Small intestine (tissue), 7 donors: ENCODE measurements around the gene RTL5. TPM values are rescaled to one million over a fixed set of nuclear protein-coding genes. Genes with fewer than 3 reads are reported as not detected.

Experiments used
- DNase-seq, 2 donors: peaks; one replicate each; pipeline versions ENCODE4 v3.0.0 to v3.0.0-alpha.2; 2013
- FAIRE-seq: peaks from 2 replicates; lab custom pipeline; 2012; peaks lifted over from hg19 to GRCh38; lab: Jason Lieb, UNC
- H3K27ac ChIP-seq, 3 donors: one replicate each; pipeline ENCODE4 v1.5.1; 2013; ENCODE audit warnings: low read length in 2 of 3, mild to moderate bottlenecking in 2 of 3, control low read depth in 1 of 3, inconsistent platforms in 1 of 3, low read depth in 1 of 3, moderate library complexity in 1 of 3
- H3K27me3 ChIP-seq, 3 donors: one replicate each; pipeline ENCODE4 v1.6.1; 2013; ENCODE audit warnings: low read length in 3 of 3, inconsistent platforms in 1 of 3; ENCODE audit not compliant: control insufficient read depth in 3 of 3, insufficient read depth in 3 of 3
- H3K36me3 ChIP-seq, 3 donors: one replicate each; pipeline ENCODE4 v1.6.1; 2013; ENCODE audit warnings: low read length in 3 of 3, inconsistent platforms in 1 of 3, low read depth in 1 of 3, mild to moderate bottlenecking in 1 of 3, moderate library complexity in 1 of 3; ENCODE audit not compliant: control insufficient read depth in 3 of 3, insufficient read depth in 2 of 3
- H3K4me1 ChIP-seq, 3 donors: one replicate each; pipeline ENCODE4 v1.6.1; 2013; ENCODE audit warnings: low read length in 2 of 3, inconsistent platforms in 1 of 3, low read depth in 1 of 3, mild to moderate bottlenecking in 1 of 3, moderate library complexity in 1 of 3; ENCODE audit not compliant: control insufficient read depth in 3 of 3, insufficient read depth in 2 of 3
- H3K4me3 ChIP-seq, 3 donors: one replicate each; pipeline ENCODE4 v1.5.1; 2013; ENCODE audit warnings: low read length in 3 of 3, control low read depth in 1 of 3, inconsistent platforms in 1 of 3, low read depth in 1 of 3, mild to moderate bottlenecking in 1 of 3, moderate library complexity in 1 of 3
- H3K9me3 ChIP-seq, 2 donors: one replicate each; pipeline ENCODE4 v1.6.1; 2013; ENCODE audit warnings: low read depth in 1 of 2, low read length in 1 of 2; ENCODE audit not compliant: control insufficient read depth in 2 of 2, insufficient read depth in 1 of 2
- WGBS, 3 donors: extraction: QIAGEN DNeasy Blood & Tissue Kit; methylation state at CpG; one replicate each; pipeline ENCODE4 v1.1.7; 2013; 5-methylcytosine and 5-hydroxymethylcytosine counted together
- polyA plus RNA-seq, 4 donors: library from polyadenylated mRNA; stranded (reverse) in 3 of 4; unstranded in 1 of 4; fragments of 200-250 nt in 3 of 4; fragments of 120-200 nt in 1 of 4; gene quantifications; one replicate each; pipeline versions ENCODE4 v1.2.1 to v1.2.3, GENCODE V29; 2013
- donor health status: healthy with polysubstance abuse.
- donor health status: control.
- donor health status: control.
- donor health status: Bipolar disorder and iron deficiency.
- donor health status: healthy.

RTL5 gene
- polyA plus RNA-seq, 4 donors: 0.22 to 4.6 (median 1.1) TPM

DNA sequence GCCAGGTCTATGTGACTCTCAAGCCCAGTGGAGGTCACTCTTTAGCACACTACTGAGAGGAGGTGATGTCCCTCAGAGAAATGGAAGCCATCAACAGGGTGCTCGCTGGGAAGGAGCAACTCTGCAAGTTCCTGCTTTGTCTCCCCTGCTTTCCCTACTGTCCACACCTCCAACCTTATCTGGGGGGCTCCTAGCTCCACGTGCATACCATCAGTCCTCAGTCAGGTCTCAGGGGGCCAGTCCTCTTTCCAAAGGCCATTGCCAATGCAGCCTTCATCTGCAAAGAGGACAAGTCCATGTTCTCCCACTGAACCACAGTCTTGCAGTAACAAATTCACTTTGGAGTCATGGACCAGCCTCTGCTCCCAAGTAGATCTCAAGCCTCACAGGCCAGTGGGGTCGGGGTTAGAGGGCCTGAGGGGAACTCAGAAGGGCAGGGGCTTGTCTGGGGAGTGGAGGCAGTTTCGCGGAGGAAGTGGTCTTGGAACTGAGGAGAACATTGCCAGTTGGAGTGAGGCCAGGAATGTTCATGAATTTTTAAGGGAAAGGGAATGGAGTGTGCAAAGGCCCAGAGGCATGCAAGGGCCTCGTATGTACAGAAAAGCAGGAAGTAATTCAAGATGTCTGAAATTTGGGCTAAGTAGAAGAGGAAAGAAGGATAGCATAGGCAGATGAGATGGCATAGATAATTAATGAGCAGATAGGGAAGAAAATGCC is 8.9 kb downstream of the RTL5 start:
- Histone ChIP-seq H3K4me3 (no peak overlapping the region), H3K27ac (peak overlapping the region in 1 of 3 donors; percentile 45), H3K27me3 (no peaks in the 10 kb centered on the region), H3K4me1 (peaks cover 0 to 23% (median 3%) of the 10 kb centered on the region in 3 donors), H3K36me3 (no peaks in the 10 kb centered on the region), H3K9me3 (no peaks in the 10 kb centered on the region)
- no peak for FAIRE-seq
- no peak for DNase-seq
- 72 to 79% (median 79%) methylated on average over 6 of the region's 6 CpGs for WGBS, 3 donors

GRCh38 chrX:72121383-72121782 is 10.3 kb downstream of the RTL5 start:
- H3K36me3 ChIP-seq: no peaks in the 10 kb centered on the region
- no peaks in the 10 kb centered on the region for H3K27me3 ChIP-seq
- FAIRE-seq (no peak), DNase-seq (peak in 1 of 2 donors; percentile 6)
- peaks cover 0 to 22% (median 3%) of the 10 kb centered on the region in 3 donors for H3K4me1 ChIP-seq
- peak overlapping the region in 1 of 3 donors; percentile 65 for H3K27ac ChIP-seq
- 27 to 65% (median 49%) methylated on average over 3 of the region's 3 CpGs for WGBS, 3 donors
- no peak overlapping the region for H3K4me3 ChIP-seq
- H3K9me3 ChIP-seq: no peaks in the 10 kb centered on the region

DNA sequence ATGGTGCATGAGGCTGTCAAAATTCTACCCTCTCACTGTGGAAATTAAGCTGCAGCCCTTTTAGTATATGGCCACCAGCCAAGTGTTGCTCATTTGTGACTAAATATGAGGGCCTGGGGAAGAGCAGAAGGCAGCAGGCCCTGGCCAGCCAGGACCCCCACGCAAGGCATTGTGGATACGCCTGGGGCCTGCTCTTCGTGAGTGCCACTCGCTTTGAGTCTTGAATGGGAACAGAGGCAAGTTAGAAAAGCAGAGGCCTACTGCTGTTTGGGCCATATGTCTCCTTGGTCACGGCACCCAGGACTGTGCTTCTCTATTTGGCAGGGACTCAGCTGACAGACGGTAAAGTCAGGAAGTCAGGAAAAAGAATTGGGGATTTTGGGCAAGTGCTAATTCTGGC is 10.9 kb downstream of the RTL5 start:
- Histone ChIP-seq H3K4me1 (peaks cover 0 to 17% (median 0%) of the 10 kb centered on the region in 3 donors), H3K27ac (peak overlapping the region in 2 of 3 donors; percentile 12 to 65)
- no peak for FAIRE-seq

DNA sequence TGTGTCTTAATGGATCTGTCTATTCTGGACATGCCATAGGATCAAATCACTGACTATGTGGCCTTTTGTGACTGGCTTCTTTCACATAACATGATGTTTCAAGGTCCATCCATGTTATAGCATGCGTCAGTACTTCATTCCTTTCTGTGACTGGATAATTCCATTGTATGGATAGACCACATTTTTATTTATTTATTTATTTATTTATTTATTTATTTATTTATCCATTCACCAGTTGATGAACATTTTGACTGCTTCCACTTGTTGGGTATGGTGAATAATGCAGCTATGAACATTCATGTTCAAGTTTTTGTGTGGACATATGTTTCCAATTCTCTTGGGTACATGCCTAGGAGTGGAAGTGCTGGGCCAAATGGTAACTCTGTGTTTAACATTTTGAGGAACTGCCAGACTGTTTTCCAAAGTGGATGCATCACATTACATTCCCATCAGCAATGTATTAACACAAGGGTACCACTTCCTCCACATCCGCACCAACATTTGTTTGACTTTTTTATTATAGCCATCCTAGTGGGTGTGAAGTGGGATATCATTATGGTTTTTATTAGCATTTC is 14.0 kb downstream of the RTL5 start:
- no peaks in the 10 kb centered on the region for H3K36me3 ChIP-seq
- peaks cover 0 to 25% (median 3%) of the 10 kb centered on the region in 3 donors for H3K4me1 ChIP-seq
- H3K9me3 ChIP-seq: no peaks in the 10 kb centered on the region
- no peak overlapping the region for H3K4me3 ChIP-seq
- DNase-seq (no peak), FAIRE-seq (no peak)
- WGBS, 3 donors: 91 to 98% (median 93%) methylated on average over 2 of the region's 2 CpGs
- no peaks in the 10 kb centered on the region for H3K27me3 ChIP-seq
- no peak overlapping the region for H3K27ac ChIP-seq

More for the DNA sequence above, 10.9 kb downstream of the RTL5 start:
- Histone ChIP-seq H3K27me3 (no peaks in the 10 kb centered on the region), H3K4me3 (no peak overlapping the region), H3K9me3 (no peaks in the 10 kb centered on the region), H3K36me3 (no peaks in the 10 kb centered on the region)
- no peak for DNase-seq
- 56 to 84% (median 77%) methylated on average over 6 of the region's 6 CpGs for WGBS, 3 donors

DNA sequence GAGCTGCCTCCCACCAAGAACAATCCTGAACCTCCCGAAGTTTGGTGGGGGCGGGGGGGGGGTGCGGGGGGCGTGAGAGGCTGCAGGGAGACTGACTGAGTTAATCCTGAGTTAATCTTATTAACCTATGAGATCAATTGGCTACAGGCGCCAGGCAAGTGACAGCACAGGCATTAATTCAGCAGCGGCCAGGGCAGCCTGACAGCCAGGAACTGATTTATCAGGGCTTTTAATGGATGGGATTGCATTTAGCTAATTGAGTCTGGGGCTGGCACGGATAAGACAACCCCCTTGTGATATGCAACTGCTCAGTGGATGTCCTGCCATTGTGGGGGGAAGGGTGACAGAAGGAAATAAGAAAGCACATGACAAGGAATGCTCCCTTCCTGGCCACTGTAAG is 16.3 kb downstream of the RTL5 start:
- H3K27ac ChIP-seq: peak overlapping the region in 1 of 3 donors; percentile 66
- DNase-seq (peak in 1 of 2 donors; percentile 9), FAIRE-seq (no peak)
- peaks cover 0 to 41% (median 3%) of the 10 kb centered on the region in 3 donors for H3K4me1 ChIP-seq
- 8 to 48% (median 34%) methylated on average over 6 to 7 of the region's 7 CpGs for WGBS, 3 donors
- H3K4me3 ChIP-seq: no peak overlapping the region
- H3K27me3 ChIP-seq: no peaks in the 10 kb centered on the region
- no peaks in the 10 kb centered on the region for H3K9me3 ChIP-seq
- no peaks in the 10 kb centered on the region for H3K36me3 ChIP-seq

- Histone ChIP-seq H3K4me3 (no peak overlapping the region), H3K27ac (peak overlapping the region in 2 of 3 donors; percentile 28 to 66), H3K36me3 (no peaks in the 10 kb centered on the region), H3K9me3 (no peaks in the 10 kb centered on the region), H3K27me3 (no peaks in the 10 kb centered on the region), H3K4me1 (peaks cover 0 to 46% (median 3%) of the 10 kb centered on the region in 3 donors)
- WGBS, 3 donors: 19 to 50% (median 26%) methylated on average over 4 of the region's 4 CpGs
- peak; percentile 52 to 76 for DNase-seq
- FAIRE-seq: no peak
Observed at GRCh38 chrX:72114807-72115206, 16.9 kb downstream of the RTL5 start.

- DNase-seq (no peak), FAIRE-seq (no peak)
- H3K9me3 ChIP-seq: no peaks in the 10 kb centered on the region
- H3K27ac ChIP-seq: peak overlapping the region; percentile 28 to 66 (median 31)
- no peaks in the 10 kb centered on the region for H3K36me3 ChIP-seq
- H3K27me3 ChIP-seq: no peaks in the 10 kb centered on the region
- H3K4me1 ChIP-seq: peaks cover 0 to 49% (median 3%) of the 10 kb centered on the region in 3 donors
- no peak overlapping the region for H3K4me3 ChIP-seq
- 75 to 89% (median 76%) methylated on average over 6 of the region's 6 CpGs for WGBS, 3 donors
Observed at GRCh38 chrX:72114306-72114705, 17.4 kb downstream of the RTL5 start.

GRCh38 chrX:72113461-72113860 is 18.3 kb downstream of the RTL5 start:
- Histone ChIP-seq H3K27me3 (no peaks in the 10 kb centered on the region), H3K27ac (peak overlapping the region in 1 of 3 donors; percentile 66), H3K4me1 (peaks cover 0 to 55% (median 3%) of the 10 kb centered on the region in 3 donors), H3K9me3 (no peaks in the 10 kb centered on the region), H3K4me3 (no peak overlapping the region), H3K36me3 (no peaks in the 10 kb centered on the region)
- FAIRE-seq (no peak), DNase-seq (peak; percentile 6 to 46)
- 37 to 75% (median 51%) methylated on average over 6 of the region's 6 CpGs for WGBS, 3 donors
